ENCODE measurements around the gene ACLY. TPM values are rescaled to one million over a fixed set of nuclear protein-coding genes. Genes with fewer than 3 reads are reported as not detected.
A peak's percentile ranks its signal among the peaks of the same experiment; 100 is the strongest.

Gene ACLY
- total and polyA plus RNA-seq, 10 of the 15 experiments (the other 5 are each of a cell fraction or from before 2014, with no cell fraction given): 32.6 to 224 (median 114) TPM

DNA sequence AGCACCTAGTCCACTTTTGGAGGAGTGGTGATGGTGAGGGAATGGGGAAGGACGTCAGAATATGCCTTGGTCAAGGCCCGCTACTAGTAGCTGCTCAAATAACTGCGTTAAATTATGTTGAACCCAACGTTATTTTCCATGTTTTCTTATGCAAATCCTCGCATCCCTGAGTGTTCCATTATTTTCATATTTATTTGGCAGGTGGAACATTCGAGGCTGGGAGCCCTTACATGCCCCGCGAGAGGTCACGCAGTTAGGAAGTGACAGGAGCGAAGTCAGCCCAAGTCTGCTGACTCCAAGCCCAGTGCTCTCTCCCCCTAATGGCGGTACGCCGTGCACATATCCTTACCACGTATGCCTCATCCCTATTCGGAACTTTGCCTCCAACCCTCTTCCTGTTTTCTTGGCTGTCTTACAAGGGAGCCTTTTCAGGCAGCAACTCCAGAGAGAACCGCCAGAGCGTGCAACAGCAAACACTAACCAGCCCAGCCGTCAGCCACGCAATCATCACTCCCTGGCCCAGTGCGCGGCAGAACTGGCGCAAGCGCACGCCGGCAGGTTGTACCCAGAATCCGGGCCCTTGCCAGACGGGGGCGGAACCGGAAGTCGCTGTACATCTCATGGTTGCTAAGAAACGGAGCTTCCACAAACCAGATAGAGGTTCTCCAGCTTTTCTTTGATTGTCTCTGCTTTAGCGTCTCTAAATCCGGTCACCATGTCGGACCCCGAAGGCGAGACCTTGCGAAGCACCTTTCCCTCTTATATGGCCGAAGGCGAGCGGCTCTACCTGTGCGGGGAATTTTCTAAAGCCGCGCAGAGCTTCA is 11.5 kb upstream of the ACLY start, which contains the start of gene ODAD4 (continued):
- TF ChIP-seq, protein P1, sequence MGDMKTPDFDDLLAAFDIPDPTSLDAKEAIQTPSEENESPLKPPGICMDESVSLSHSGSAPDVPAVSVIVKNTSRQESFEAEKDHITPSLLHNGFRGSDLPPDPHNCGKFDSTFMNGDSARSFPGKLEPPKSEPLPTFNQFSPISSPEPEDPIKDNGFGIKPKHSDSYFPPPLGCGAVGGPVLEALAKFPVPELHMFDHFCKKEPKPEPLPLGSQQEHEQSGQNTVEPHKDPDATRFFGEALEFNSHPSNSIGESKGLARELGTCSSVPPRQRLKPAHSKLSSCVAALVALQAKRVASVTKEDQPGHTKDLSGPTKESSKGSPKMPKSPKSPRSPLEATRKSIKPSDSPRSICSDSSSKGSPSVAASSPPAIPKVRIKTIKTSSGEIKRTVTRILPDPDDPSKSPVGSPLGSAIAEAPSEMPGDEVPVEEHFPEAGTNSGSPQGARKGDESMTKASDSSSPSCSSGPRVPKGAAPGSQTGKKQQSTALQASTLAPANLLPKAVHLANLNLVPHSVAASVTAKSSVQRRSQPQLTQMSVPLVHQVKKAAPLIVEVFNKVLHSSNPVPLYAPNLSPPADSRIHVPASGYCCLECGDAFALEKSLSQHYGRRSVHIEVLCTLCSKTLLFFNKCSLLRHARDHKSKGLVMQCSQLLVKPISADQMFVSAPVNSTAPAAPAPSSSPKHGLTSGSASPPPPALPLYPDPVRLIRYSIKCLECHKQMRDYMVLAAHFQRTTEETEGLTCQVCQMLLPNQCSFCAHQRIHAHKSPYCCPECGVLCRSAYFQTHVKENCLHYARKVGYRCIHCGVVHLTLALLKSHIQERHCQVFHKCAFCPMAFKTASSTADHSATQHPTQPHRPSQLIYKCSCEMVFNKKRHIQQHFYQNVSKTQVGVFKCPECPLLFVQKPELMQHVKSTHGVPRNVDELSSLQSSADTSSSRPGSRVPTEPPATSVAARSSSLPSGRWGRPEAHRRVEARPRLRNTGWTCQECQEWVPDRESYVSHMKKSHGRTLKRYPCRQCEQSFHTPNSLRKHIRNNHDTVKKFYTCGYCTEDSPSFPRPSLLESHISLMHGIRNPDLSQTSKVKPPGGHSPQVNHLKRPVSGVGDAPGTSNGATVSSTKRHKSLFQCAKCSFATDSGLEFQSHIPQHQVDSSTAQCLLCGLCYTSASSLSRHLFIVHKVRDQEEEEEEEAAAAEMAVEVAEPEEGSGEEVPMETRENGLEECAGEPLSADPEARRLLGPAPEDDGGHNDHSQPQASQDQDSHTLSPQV (IDR thresholded peaks at IDR 0.05): no peak

DNA sequence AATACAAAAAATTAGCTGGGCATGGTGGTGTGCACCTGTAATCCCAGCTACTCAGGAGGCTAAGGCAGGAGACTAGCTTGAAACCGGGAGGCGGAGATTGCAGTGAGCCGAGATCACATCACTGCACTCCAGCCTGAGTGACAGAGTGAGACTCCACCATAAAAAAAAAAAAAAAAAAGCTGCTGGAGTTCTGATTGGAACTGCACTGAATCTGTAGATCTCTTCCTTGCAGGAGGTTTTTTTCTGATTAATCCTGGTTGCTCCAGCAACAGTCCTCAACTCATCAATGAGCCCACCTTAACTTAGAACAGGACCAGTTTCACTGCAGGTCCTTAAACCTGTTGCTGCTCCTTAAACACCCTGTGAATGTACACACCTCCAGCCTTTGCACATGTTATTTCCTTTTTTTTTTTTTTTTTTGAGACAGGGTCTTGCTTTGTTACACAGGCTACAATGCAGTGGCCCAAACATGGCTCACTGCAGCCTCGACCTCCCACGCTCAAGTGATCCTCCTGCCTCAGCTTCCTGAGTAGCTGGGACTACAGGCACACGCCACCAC is 10.0 kb upstream of the ACLY start:
- Histone ChIP-seq H4K20me1 (ENCODE audit: control insufficient read depth, insufficient read depth) (no peaks in the 10 kb centered on the region), H3K27ac (ENCODE audit: control insufficient read depth, insufficient read depth) (no peak overlapping the region), H3K9me3 (replicated peaks; ENCODE audit: control insufficient read depth, insufficient read depth, low read length) (no peaks in the 10 kb centered on the region), H3K9ac (ENCODE audit: control insufficient read depth, insufficient read depth, low read length) (no peak overlapping the region), H3K4me3 (0 out of 2 replicates have a peak overlapping the region, but pooled peaks have one; percentile 81), H2AFZ (ENCODE audit: control insufficient read depth, low read depth, low read length) (no peak overlapping the region), H3K4me1 (ENCODE audit: control insufficient read depth, insufficient read depth, low read length) (peaks cover 7% of the 10 kb centered on the region), H3K36me3 (ENCODE audit: control insufficient read depth in 2 of 2, insufficient read depth in 2 of 2, low read length in 1 of 2) (no peaks in the 10 kb centered on the region), H3K27me3 (replicated peaks in 1 of 2; ENCODE audit: control insufficient read depth in 2 of 2, insufficient read depth in 2 of 2, low read length in 1 of 2) (no peaks in the 10 kb centered on the region), H3K79me2 (ENCODE audit: control insufficient read depth, insufficient read depth, low read length) (peaks cover 8% of the 10 kb centered on the region), H3K4me2 (ENCODE audit: control insufficient read depth, insufficient read depth) (no peak overlapping the region)
- RAD21 ChIA-PET (ENCODE audit: unreplicated experiment): interaction anchor here (3.4 kb wide), 1 partner anchor 11 kb away, joined by 23 read pairs; the partner anchor contains the start of gene ACLY
- ATAC-seq: no peak
- TF ChIP-seq ZSCAN29 (IDR thresholded peaks at IDR 0.05): no peak
- no peak for TF ChIP-seq NR2C1 (IDR thresholded peaks at IDR 0.05)
- no peak for TF ChIP-seq ZNF384 (IDR thresholded peaks at IDR 0.05; ENCODE audit: borderline replicate concordance, low read depth, low read length)
- SMC1A ChIA-PET (ENCODE audit: uncharacterized antibody, unreplicated experiment): interaction anchor here (3.2 kb wide), 1 partner anchor 11 kb away, joined by 19 read pairs; the partner anchor contains the start of gene ACLY
- intact Hi-C loops (cut with micrococcal nuclease; ENCODE audit: unreplicated experiment): no loop called here
- no peak for FAIRE-seq
- CTCF ChIA-PET: interaction anchor here (0.6 to 2.6 kb wide), 5 partner anchors 11 to 320 kb away, joined by 3 to 16 read pairs (median 3); partner anchors contain the start of genes ACLY and CNP
- WGBS (ENCODE audit: insufficient coverage, insufficient replicate concordance, low lambda C conversion rate, missing lambda C conversion rate): 69% methylated on average over 6 of the region's 6 CpGs
- DNase-seq (ENCODE audit: low read depth, low spot score): no peak
- in situ Hi-C loops (cut with MboI): no loop called here
- POLR2A ChIA-PET: interaction anchor here (0.7 to 4.8 kb wide), 3 partner anchors 11 to 729 kb away, joined by 5 to 52 read pairs (median 5); partner anchors contain the start of gene ACLY
- BruUV-seq (replicated peaks): no TSS peak

Data from GM12878 (cell line).